K562 (cell line): ENCODE results near the gene ASIC3. TPM values are rescaled to one million over a fixed set of nuclear protein-coding genes. Genes with fewer than 3 reads are reported as not detected.

Experiments used
- ARID1B ChIP-seq: fragments of 450-650 bp; IDR thresholded peaks from 2 replicates; pipeline ENCODE4 v1.6.1; 2016; ENCODE audit warnings: antibody characterized with exemption, mild to moderate bottlenecking, inconsistent platforms
- CXXC5 ChIP-seq: fragments of 250-450 bp; sonication (Bioruptor Pico); IDR thresholded peaks from 2 replicates; pipeline ENCODE4 v1.8.0; 2022; ENCODE audit warnings: inconsistent platforms, mild to moderate bottlenecking, moderate library complexity
- MAZ ChIP-seq, 2 experiments: fragments of 450-650 bp in 1 of 2; sonication (generic) in 1 of 2; formaldehyde crosslinking; IDR thresholded peaks in 1 of 2; conservative IDR thresholded peaks in 1 of 2; 2 replicates each; pipeline versions ENCODE4 v1.4.0 to v1.5.0; 2020; ENCODE audit warnings: mild to moderate bottlenecking in 1 of 2, missing genetic modification reagents in 1 of 2
- MYNN ChIP-seq, 2 experiments: sonication (generic); formaldehyde crosslinking in 1 of 2; IDR thresholded peaks; 2 replicates each; pipeline versions ENCODE4 v1.5.0 to v1.6.1; 2016 to 2020; ENCODE audit warnings: antibody characterized with exemption in 1 of 2, missing genetic modification reagents in 1 of 2
- polyA plus RNA-seq, 8 experiments: library from polyadenylated mRNA; depleted of rRNA in 4 of 8; stranded (reverse) in 5 of 8; unstranded in 3 of 8; fragments of >200 nt; fragmentation: Nextera tagmentation in 2 of 8; fragmentation: Illumina TruSeq in 1 of 8; extraction: Ambion mirVana in 2 of 8; extraction: Trizol in 1 of 8; gene quantifications; 2 replicates each; pipeline versions ENCODE4 v1.2.1 to v1.2.3, GENCODE V29; 2011 to 2014; ENCODE audit warnings: inconsistent platforms in 1 of 8, missing spikeins in 1 of 8
- total RNA-seq, 7 experiments: library from RNA; depleted of rRNA in 6 of 7; stranded (reverse); fragments of >200 nt in 6 of 7; fragmentation: Illumina TruSeq in 2 of 7; extraction: Trizol in 2 of 7; gene quantifications; 2 replicates each; pipeline versions ENCODE4 v1.2.1 to v1.2.3, GENCODE V29; 2011 to 2021; ENCODE audit warnings: low replicate concordance in 1 of 7
- TF ChIP-seq, protein P1 (sequence below), 2 experiments: IDR thresholded peaks; 2 replicates each; pipeline ENCODE4 v1.6.1; 2011; ENCODE audit warnings: borderline replicate concordance in 1 of 2, control low read depth in 1 of 2, low read depth in 1 of 2, low read length in 1 of 2, mild to moderate bottlenecking in 1 of 2, mixed read lengths in 1 of 2, moderate library complexity in 1 of 2; ENCODE audit not compliant: insufficient read depth in 1 of 2, insufficient read length in 1 of 2, poor library complexity in 1 of 2, severe bottlenecking in 1 of 2; ENCODE audit errors: extremely low read depth in 1 of 2
- TF ChIP-seq, protein P2 (sequence below), 3 experiments: fragments of 200-800 bp in 1 of 3; fragments of 250-450 bp in 1 of 3; fragments of 450-650 bp in 1 of 3; sonication (Bioruptor Pico) in 1 of 3; sonication (Bioruptor generic) in 1 of 3; formaldehyde crosslinking in 1 of 3; IDR thresholded peaks; 2 replicates each; pipeline versions ENCODE4 v1.6.1 to v1.8.0; 2016 to 2022; ENCODE audit warnings: mild to moderate bottlenecking in 2 of 3, missing genetic modification characterization in 2 of 3, missing compliant biosample characterization in 1 of 3, moderate library complexity in 1 of 3
- TF ChIP-seq, protein P3 (sequence below): fragments of 450-650 bp; IDR thresholded peaks from 2 replicates; pipeline ENCODE4 v1.6.1; 2016; ENCODE audit warnings: borderline replicate concordance
- TF ChIP-seq, protein P4 (sequence below): sonication (generic); formaldehyde crosslinking; IDR thresholded peaks from 2 replicates; pipeline ENCODE4 v1.8.1; 2023; ENCODE audit warnings: mild to moderate bottlenecking, missing genetic modification reagents
- TF ChIP-seq, protein P5 (sequence below): sonication (generic); formaldehyde crosslinking; IDR thresholded peaks from 2 replicates; pipeline ENCODE4 v1.5.0; 2020; ENCODE audit warnings: missing genetic modification reagents
- TF ChIP-seq, protein P6 (sequence below): fragments of 450-650 bp; formaldehyde crosslinking; IDR thresholded peaks from 2 replicates; pipeline ENCODE4 v1.4.0; 2020; ENCODE audit warnings: mild to moderate bottlenecking, moderate library complexity

Gene ASIC3
- total and polyA plus RNA-seq, 9 of the 15 experiments (the other 6 are each of a cell fraction or from before 2014, with no cell fraction given) = 0.11 to 5.0 (median 0.87) TPM

DNA sequence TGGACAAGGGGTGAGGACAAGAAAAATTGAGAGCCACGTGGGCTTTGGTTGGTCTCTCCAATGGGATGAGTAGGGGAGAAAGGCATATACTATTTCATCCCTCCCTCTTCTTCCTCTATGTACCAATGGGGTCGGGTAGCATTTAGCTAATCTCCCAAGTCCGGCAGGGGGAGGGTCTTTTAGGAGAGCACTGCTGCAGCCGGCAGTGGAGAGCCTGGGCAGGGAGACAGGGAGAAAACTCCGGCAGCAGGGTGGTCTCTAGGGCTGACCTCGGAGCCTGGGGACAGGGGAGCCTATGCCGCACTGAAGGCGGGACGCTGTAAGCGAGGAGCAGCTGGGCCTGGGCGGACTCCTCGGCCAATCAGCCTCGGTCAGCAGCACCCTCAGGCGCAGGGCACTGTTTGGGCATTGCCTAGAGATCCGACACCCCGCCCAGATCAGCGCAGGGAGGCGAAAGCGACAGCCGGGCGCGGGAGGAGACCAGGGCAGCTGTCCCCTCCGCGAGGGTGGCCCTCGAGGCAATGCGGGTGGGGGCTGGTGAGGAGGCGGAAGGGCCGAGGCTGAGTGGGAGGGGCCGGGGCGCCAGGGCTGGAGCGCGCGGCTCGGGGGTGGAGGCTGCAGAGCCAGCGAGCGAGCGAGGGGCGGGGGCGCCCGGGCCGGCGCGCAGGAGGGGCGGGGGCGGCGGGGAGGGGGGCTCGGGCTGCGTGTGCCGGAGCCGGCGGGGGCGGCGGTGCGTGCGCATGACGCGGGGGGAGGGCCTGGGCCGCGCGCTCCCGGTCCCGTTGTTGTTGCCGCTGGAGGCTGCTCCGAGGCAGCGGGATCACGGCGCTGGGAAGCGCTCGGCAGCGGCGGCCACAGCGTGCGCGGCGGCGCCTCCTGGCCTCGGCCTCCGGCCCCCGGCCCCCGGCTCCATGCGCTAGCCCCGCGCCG is 37.6 kb downstream of the ASIC3 start, which contains the start of gene AGAP3 (continued):
- TF ChIP-seq MAZ (CRISPR knock-in tag; conservative IDR thresholded peaks at IDR 0.05 in 1 of 2, IDR thresholded peaks at IDR 0.05 in 1 of 2) (peak; percentile 100), MYNN (IDR thresholded peaks at IDR 0.05) (peak; percentile 59; the same call in 1 of the 2 replicates), MYNN (CRISPR knock-in tag; IDR thresholded peaks at IDR 0.05) (no peak), CXXC5 (CRISPR knock-in tag) (peak; percentile 67), ARID1B (0 out of 2 replicates have a peak, but pooled peaks have one; percentile 12)
- TF ChIP-seq, protein P1, sequence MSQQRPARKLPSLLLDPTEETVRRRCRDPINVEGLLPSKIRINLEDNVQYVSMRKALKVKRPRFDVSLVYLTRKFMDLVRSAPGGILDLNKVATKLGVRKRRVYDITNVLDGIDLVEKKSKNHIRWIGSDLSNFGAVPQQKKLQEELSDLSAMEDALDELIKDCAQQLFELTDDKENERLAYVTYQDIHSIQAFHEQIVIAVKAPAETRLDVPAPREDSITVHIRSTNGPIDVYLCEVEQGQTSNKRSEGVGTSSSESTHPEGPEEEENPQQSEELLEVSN (IDR thresholded peaks at IDR 0.05; ENCODE audit: borderline replicate concordance in 1 of 2, extremely low read depth in 1 of 2, insufficient read depth in 1 of 2, insufficient read length in 1 of 2, low read depth in 1 of 2, low read length in 1 of 2, poor library complexity in 1 of 2, severe bottlenecking in 1 of 2) = peak; percentile 61 to 76
- TF ChIP-seq, protein P2, sequence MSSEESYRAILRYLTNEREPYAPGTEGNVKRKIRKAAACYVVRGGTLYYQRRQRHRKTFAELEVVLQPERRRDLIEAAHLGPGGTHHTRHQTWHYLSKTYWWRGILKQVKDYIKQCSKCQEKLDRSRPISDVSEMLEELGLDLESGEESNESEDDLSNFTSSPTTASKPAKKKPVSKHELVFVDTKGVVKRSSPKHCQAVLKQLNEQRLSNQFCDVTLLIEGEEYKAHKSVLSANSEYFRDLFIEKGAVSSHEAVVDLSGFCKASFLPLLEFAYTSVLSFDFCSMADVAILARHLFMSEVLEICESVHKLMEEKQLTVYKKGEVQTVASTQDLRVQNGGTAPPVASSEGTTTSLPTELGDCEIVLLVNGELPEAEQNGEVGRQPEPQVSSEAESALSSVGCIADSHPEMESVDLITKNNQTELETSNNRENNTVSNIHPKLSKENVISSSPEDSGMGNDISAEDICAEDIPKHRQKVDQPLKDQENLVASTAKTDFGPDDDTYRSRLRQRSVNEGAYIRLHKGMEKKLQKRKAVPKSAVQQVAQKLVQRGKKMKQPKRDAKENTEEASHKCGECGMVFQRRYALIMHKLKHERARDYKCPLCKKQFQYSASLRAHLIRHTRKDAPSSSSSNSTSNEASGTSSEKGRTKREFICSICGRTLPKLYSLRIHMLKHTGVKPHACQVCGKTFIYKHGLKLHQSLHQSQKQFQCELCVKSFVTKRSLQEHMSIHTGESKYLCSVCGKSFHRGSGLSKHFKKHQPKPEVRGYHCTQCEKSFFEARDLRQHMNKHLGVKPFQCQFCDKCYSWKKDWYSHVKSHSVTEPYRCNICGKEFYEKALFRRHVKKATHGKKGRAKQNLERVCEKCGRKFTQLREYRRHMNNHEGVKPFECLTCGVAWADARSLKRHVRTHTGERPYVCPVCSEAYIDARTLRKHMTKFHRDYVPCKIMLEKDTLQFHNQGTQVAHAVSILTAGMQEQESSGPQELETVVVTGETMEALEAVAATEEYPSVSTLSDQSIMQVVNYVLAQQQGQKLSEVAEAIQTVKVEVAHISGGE (CRISPR knock-in tag; IDR thresholded peaks at IDR 0.05) = peak in 1 of 3 experiments; percentile 31; a peak in 1 of 6 replicates
- TF ChIP-seq, protein P3, sequence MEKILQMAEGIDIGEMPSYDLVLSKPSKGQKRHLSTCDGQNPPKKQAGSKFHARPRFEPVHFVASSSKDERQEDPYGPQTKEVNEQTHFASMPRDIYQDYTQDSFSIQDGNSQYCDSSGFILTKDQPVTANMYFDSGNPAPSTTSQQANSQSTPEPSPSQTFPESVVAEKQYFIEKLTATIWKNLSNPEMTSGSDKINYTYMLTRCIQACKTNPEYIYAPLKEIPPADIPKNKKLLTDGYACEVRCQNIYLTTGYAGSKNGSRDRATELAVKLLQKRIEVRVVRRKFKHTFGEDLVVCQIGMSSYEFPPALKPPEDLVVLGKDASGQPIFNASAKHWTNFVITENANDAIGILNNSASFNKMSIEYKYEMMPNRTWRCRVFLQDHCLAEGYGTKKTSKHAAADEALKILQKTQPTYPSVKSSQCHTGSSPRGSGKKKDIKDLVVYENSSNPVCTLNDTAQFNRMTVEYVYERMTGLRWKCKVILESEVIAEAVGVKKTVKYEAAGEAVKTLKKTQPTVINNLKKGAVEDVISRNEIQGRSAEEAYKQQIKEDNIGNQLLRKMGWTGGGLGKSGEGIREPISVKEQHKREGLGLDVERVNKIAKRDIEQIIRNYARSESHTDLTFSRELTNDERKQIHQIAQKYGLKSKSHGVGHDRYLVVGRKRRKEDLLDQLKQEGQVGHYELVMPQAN = peak; percentile 65
- TF ChIP-seq, protein P4, sequence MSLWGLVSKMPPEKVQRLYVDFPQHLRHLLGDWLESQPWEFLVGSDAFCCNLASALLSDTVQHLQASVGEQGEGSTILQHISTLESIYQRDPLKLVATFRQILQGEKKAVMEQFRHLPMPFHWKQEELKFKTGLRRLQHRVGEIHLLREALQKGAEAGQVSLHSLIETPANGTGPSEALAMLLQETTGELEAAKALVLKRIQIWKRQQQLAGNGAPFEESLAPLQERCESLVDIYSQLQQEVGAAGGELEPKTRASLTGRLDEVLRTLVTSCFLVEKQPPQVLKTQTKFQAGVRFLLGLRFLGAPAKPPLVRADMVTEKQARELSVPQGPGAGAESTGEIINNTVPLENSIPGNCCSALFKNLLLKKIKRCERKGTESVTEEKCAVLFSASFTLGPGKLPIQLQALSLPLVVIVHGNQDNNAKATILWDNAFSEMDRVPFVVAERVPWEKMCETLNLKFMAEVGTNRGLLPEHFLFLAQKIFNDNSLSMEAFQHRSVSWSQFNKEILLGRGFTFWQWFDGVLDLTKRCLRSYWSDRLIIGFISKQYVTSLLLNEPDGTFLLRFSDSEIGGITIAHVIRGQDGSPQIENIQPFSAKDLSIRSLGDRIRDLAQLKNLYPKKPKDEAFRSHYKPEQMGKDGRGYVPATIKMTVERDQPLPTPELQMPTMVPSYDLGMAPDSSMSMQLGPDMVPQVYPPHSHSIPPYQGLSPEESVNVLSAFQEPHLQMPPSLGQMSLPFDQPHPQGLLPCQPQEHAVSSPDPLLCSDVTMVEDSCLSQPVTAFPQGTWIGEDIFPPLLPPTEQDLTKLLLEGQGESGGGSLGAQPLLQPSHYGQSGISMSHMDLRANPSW (CRISPR knock-in tag) = 0 out of 2 replicates have a peak, but pooled peaks have one; percentile 61
- TF ChIP-seq, protein P5, sequence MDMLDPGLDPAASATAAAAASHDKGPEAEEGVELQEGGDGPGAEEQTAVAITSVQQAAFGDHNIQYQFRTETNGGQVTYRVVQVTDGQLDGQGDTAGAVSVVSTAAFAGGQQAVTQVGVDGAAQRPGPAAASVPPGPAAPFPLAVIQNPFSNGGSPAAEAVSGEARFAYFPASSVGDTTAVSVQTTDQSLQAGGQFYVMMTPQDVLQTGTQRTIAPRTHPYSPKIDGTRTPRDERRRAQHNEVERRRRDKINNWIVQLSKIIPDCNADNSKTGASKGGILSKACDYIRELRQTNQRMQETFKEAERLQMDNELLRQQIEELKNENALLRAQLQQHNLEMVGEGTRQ (CRISPR knock-in tag) = peak; percentile 54
- TF ChIP-seq, protein P6, sequence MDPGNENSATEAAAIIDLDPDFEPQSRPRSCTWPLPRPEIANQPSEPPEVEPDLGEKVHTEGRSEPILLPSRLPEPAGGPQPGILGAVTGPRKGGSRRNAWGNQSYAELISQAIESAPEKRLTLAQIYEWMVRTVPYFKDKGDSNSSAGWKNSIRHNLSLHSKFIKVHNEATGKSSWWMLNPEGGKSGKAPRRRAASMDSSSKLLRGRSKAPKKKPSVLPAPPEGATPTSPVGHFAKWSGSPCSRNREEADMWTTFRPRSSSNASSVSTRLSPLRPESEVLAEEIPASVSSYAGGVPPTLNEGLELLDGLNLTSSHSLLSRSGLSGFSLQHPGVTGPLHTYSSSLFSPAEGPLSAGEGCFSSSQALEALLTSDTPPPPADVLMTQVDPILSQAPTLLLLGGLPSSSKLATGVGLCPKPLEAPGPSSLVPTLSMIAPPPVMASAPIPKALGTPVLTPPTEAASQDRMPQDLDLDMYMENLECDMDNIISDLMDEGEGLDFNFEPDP = 0 out of 2 replicates have a peak, but pooled peaks have one; percentile 34
